Measurements from ENCODE around the gene SNAPC3. TPM values are rescaled to one million over a fixed set of nuclear protein-coding genes. Genes with fewer than 3 reads are reported as not detected.
"Not testable (repeated sequence)": the region's sequence is repeated elsewhere in the genome, so short reads cannot be mapped to it uniquely, and the experiment has no call there.

Gene SNAPC3
- polyA plus RNA-seq, 1 experiment: 12.5 TPM

DNA sequence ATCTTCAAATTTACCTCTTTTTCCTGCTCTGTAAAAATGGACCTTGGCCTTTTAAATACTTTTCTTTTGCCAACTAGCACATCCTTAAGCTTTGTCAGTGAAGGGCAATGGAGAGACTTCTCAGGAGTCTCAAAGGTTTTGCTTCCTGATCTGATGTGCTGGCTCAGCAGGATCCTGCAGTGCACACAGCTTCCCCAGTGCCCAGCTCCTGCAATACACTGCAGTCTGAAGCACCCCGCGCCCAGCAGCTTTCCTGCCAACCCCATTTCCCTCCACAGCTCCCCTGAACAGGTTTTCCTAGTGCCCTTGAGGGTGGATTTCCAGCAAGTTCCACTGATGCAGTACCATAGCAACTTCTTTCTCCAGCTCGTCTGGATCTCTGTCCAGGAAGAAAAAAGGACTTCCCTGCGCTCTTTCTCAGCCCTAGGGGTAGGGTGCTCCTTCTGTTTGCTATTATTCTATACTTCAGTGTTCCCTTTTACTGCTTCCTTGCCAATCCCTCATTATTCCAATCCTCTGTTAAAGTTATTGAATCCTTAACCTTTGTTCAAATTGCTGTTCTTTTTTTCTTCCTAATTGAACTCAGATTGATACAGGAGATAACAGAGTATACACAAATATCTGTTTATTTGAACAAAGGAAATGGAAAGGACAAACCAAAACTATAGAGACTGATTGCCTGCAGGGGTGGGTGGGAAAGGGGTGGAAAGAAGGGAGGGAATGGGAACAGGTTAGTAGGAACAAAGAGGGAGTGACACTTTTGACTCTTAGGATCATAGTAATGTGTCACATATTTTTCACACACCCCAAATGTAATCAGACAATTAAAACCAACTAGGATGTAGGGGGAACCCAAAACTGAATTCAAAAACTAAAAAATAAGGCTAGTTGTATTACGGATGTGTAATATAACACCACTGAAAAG lies 8.5 kb downstream of the SNAPC3 start:
- Histone ChIP-seq H3K4me3 (ENCODE audit: low read depth, low read length) (no peak overlapping the region), H3K36me3 (ENCODE audit: control insufficient read depth, insufficient read depth, low read length) (peaks cover 4% of the 10 kb centered on the region), H3K27me3 (ENCODE audit: control insufficient read depth, insufficient read depth, low read length) (no peaks in the 10 kb centered on the region)
- DNase-seq (ENCODE audit: low read depth): no peak
- ChIA-PET POLR2A (no interaction called here), CTCF (interaction anchor here (1.1 kb wide), 1 partner anchor 8 kb away, joined by 3 read pairs; no protein-coding TSS in a partner anchor)
- TF ChIP-seq, protein P1, sequence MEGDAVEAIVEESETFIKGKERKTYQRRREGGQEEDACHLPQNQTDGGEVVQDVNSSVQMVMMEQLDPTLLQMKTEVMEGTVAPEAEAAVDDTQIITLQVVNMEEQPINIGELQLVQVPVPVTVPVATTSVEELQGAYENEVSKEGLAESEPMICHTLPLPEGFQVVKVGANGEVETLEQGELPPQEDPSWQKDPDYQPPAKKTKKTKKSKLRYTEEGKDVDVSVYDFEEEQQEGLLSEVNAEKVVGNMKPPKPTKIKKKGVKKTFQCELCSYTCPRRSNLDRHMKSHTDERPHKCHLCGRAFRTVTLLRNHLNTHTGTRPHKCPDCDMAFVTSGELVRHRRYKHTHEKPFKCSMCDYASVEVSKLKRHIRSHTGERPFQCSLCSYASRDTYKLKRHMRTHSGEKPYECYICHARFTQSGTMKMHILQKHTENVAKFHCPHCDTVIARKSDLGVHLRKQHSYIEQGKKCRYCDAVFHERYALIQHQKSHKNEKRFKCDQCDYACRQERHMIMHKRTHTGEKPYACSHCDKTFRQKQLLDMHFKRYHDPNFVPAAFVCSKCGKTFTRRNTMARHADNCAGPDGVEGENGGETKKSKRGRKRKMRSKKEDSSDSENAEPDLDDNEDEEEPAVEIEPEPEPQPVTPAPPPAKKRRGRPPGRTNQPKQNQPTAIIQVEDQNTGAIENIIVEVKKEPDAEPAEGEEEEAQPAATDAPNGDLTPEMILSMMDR (IDR thresholded peaks at IDR 0.05; ENCODE audit: insufficient read depth, low read depth, low read length): no peak

DNA sequence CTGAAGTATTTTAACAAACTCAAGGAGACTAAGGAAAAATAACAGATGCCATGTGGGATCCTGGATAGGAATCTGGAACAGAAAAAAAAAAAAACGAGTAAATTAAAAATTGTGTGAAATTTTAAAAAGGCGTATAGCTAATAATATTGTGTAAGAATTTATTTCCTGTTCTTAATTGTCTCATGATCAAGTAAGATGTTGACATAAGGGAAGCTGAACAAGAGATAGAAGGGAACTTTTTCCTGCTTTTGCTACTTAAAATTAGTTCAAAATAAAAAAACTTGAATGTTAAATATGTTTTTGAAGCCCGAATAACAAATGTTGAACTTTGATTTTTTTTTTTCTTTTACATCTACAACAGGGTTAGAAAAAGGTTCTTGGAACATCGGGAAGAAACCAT lies 10.5 kb downstream of the SNAPC3 start:
- H3K36me3 ChIP-seq (ENCODE audit: control insufficient read depth, insufficient read depth, low read length): peaks cover 3% of the 10 kb centered on the region
- H3K4me3 ChIP-seq (ENCODE audit: low read depth, low read length): no peak overlapping the region
- TF ChIP-seq, protein P1 (IDR thresholded peaks at IDR 0.05; ENCODE audit: insufficient read depth, low read depth, low read length): no peak
- ChIA-PET CTCF (interaction anchor here (1.2 to 1.4 kb wide), 2 partner anchors 9 to 221 kb away, joined by 3 to 6 read pairs; no protein-coding TSS in a partner anchor), POLR2A (interaction anchor here (0.7 kb wide), 1 partner anchor 27 kb away, joined by 10 read pairs; no protein-coding TSS in a partner anchor)
- no peaks in the 10 kb centered on the region for H3K27me3 ChIP-seq (ENCODE audit: control insufficient read depth, insufficient read depth, low read length)
- no peak for DNase-seq (ENCODE audit: low read depth)

DNA sequence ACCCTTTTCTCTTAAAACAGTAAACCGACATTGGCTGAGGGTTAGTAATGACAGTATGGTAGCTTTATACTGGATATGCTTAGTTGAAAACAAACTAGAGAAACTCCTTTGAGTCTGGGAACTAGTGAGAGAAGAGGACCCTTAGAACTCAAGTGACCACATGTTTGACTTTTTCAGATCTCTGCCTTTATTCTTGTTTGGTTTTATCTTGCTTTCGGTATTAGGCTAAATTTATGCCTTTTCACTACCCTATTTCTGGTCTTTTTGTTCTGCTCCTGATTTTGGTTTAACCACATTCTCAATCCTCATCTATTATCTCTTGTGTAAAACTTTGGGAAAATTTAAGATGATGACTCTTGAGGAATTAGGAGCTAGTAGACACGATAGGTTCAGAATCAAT lies 11.0 kb downstream of the SNAPC3 start:
- Histone ChIP-seq H3K4me3 (ENCODE audit: low read depth, low read length) (no peak overlapping the region), H3K36me3 (ENCODE audit: control insufficient read depth, insufficient read depth, low read length) (peaks cover 3% of the 10 kb centered on the region), H3K27me3 (ENCODE audit: control insufficient read depth, insufficient read depth, low read length) (no peaks in the 10 kb centered on the region)
- DNase-seq (ENCODE audit: low read depth): no peak
- ChIA-PET CTCF (interaction anchor here (1.2 to 1.4 kb wide), 2 partner anchors 9 to 222 kb away, joined by 3 to 6 read pairs; no protein-coding TSS in a partner anchor), POLR2A (interaction anchor here (0.6 kb wide), 1 partner anchor 238 kb away, joined by 3 read pairs; no protein-coding TSS in a partner anchor)
- TF ChIP-seq, protein P1 (IDR thresholded peaks at IDR 0.05; ENCODE audit: insufficient read depth, low read depth, low read length): no peak

DNA sequence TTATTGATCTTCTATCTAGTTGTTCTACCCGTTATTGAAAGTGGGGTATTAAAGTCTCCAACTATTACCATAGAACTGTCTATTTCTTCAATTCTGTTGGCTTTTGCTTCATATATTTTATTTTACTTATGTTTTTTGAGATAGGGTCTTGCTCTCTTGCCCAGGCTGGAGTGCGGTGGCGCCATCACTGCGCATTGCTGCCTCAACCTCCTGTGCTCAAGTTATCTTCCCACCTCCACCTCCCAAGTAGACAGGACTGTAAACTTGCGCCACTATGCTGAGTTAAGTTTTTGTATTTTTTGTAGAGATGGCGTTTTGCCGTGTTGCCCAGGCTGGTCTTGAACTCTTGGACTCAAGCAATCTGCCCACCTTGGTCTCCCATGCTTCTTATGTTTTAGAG lies 16.2 kb downstream of the SNAPC3 start:
- peaks cover 6% of the 10 kb centered on the region for H3K36me3 ChIP-seq (ENCODE audit: control insufficient read depth, insufficient read depth, low read length)
- ChIA-PET POLR2A (no interaction called here), CTCF (interaction anchor here (0.7 kb wide), 1 partner anchor 142 kb away, joined by 3 read pairs; no protein-coding TSS in a partner anchor)
- no peaks in the 10 kb centered on the region for H3K27me3 ChIP-seq (ENCODE audit: control insufficient read depth, insufficient read depth, low read length)
- TF ChIP-seq, protein P1 (IDR thresholded peaks at IDR 0.05; ENCODE audit: insufficient read depth, low read depth, low read length): no peak
- no peak overlapping the region for H3K4me3 ChIP-seq (ENCODE audit: low read depth, low read length)
- no peak for DNase-seq (ENCODE audit: low read depth)

DNA sequence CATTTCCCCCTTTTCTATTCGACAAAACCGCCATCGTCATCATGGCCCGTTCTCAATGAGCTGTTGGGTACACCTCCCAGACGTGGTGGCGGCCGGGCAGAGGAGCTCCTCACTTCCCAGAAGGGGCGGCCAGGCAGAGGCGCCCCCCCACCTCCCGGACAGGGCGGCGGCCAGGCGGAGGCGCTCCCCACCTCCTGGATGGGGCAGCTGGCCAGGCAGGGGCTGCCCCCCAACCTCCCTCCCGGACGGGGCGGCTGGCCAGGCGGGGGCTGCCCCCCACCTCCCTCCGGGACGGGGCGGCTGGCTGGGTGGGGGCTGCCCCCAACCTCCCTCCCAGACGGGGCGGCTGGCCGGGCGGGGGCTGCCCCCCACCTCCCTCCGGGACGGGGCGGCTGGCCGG lies 19.2 kb downstream of the SNAPC3 start:
- H3K4me3 ChIP-seq (ENCODE audit: low read depth, low read length); POLR2A ChIA-PET; H3K27me3 ChIP-seq (ENCODE audit: control insufficient read depth, insufficient read depth, low read length); DNase-seq (ENCODE audit: low read depth); CTCF ChIA-PET: not testable (repeated sequence)
- H3K36me3 ChIP-seq (ENCODE audit: control insufficient read depth, insufficient read depth, low read length): peaks cover 13% of the 10 kb centered on the region

DNA sequence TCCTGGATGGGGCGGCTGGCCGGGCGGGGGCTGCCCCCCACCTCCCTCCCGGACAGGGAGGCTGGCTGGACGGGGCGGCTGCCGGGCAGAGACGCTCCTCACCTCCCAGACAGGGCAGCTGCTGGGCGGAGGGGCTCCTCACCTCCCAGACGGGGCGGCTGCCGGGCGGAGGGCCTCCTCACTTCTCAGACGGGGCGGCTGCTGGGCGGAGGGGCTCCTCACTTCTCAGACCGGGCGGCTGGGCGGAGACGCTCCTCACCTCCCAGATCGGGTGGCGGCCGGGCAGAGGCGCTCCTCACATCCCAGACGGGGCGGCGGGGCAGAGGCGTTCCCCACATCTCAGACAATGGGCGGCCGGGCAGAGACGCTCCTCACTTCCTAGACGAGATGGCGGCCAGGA lies 19.6 kb downstream of the SNAPC3 start:
- H3K36me3 ChIP-seq (ENCODE audit: control insufficient read depth, insufficient read depth, low read length): peaks cover 13% of the 10 kb centered on the region
- DNase-seq (ENCODE audit: low read depth); H3K27me3 ChIP-seq (ENCODE audit: control insufficient read depth, insufficient read depth, low read length); H3K4me3 ChIP-seq (ENCODE audit: low read depth, low read length); POLR2A ChIA-PET; CTCF ChIA-PET: not testable (repeated sequence)

All from BJ (cell line).